Measurements from ENCODE around the gene ARHGAP4. TPM values are rescaled to one million over a fixed set of nuclear protein-coding genes. Genes with fewer than 3 reads are reported as not detected.

Gene ARHGAP4
- total and polyA plus RNA-seq, 2 of the 4 experiments (the other 2 are of a cell fraction), result 0.18 to 0.72 TPM

DNA sequence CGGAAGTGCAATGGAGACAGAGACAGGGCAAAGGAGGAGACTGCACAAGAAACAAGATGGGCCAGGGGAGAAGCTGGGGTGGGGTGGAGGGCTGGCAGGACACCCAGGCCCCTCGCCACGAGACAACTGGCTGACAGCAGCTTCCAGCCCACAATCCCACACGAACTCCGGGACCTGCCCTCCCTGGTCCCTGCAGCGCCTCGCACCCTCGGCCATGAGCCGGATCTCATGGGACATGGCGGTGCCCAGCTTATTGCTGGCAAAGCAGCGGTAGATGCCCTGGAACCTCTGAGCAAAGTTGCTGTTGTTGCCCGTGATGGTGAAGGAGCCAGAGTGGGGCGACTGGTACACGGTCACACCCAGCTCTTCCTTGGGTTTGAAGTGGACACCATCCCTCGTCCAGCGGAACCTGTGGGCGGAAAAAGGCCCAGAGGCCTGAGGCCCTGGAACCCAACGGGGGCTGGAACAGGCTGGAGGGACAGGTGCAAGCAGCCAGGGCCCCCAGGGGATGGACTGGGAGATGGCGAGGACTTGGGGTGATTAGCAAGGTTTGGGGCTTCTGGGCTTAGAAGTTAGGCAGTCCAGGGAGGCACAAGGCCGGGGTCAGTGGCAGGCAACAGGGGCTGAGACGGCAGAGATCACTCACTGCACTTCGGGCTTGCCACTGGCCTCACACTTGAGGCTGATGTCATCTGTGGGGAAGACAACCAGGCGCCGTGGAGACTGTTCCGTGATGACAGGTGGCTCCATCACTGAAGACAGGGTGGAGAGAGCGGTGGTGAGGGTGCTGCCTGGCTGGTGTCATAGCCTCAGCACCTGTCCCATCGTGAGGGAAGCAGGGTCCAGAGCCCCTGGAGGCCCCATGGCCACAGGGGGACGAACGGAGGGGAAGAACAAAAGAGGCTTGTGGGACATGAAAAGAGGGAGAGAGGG lies 53.9 kb downstream of the ARHGAP4 start (continued):
- TF ChIP-seq BHLHE40 (IDR thresholded peaks at IDR 0.05; ENCODE audit: low read depth, low read length), result no peak

DNA sequence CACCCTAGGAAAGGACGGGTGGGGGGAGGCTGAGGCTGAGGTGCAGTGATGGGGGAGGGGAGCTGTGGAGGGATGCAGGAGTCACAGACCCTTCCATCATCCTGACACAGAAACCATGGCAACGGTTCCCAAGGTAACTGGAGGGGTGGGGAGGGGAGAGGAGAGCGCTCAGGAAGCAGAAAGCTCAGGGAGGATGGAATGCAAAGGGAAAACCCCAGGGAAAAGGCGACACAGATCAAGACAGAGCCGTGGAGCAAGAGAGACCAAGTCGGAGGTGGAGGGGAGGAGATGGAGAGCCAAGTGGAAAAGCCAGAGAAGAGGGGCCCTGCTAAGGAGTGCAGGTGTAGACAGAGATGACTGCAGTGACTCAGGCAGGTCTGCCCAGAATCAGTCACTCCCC lies 54.6 kb downstream of the ARHGAP4 start:
- peaks cover 16% of the 10 kb centered on the region for H3K27me3 ChIP-seq (ENCODE audit: control insufficient read depth, insufficient read depth, low read length)
- POLR2A ChIA-PET (ENCODE audit: unreplicated experiment), result no interaction called here
- no peaks in the 10 kb centered on the region for H3K36me3 ChIP-seq (ENCODE audit: control insufficient read depth, insufficient read depth, low read length)
- peaks cover 3% of the 10 kb centered on the region for H3K9me3 ChIP-seq (ENCODE audit: control insufficient read depth, insufficient read depth, low read length)
- no peak overlapping the region for H2AK9ac ChIP-seq (replicated peaks; ENCODE audit: low read depth, low read length, poor library complexity)
- H3K4me1 ChIP-seq (ENCODE audit: control insufficient read depth, insufficient read depth, low read length), result no peaks in the 10 kb centered on the region
- H2AK5ac ChIP-seq (ENCODE audit: low read depth, low read length), result no peak overlapping the region
- TF ChIP-seq RFX5 (IDR thresholded peaks at IDR 0.05; ENCODE audit: low read depth, low read length), result no peak
- TF ChIP-seq, protein P1, sequence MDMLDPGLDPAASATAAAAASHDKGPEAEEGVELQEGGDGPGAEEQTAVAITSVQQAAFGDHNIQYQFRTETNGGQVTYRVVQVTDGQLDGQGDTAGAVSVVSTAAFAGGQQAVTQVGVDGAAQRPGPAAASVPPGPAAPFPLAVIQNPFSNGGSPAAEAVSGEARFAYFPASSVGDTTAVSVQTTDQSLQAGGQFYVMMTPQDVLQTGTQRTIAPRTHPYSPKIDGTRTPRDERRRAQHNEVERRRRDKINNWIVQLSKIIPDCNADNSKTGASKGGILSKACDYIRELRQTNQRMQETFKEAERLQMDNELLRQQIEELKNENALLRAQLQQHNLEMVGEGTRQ (IDR thresholded peaks at IDR 0.05; ENCODE audit: low read depth, low read length), result no peak
- no peak for TF ChIP-seq MAZ (IDR thresholded peaks at IDR 0.05; ENCODE audit: borderline replicate concordance, low read depth, low read length)
- TF ChIP-seq CHD1 (IDR thresholded peaks at IDR 0.05; ENCODE audit: low read depth, low read length), result no peak
- no peak for TF ChIP-seq CEBPB (IDR thresholded peaks at IDR 0.05; ENCODE audit: low read depth, low read length)
- TF ChIP-seq, protein P2, sequence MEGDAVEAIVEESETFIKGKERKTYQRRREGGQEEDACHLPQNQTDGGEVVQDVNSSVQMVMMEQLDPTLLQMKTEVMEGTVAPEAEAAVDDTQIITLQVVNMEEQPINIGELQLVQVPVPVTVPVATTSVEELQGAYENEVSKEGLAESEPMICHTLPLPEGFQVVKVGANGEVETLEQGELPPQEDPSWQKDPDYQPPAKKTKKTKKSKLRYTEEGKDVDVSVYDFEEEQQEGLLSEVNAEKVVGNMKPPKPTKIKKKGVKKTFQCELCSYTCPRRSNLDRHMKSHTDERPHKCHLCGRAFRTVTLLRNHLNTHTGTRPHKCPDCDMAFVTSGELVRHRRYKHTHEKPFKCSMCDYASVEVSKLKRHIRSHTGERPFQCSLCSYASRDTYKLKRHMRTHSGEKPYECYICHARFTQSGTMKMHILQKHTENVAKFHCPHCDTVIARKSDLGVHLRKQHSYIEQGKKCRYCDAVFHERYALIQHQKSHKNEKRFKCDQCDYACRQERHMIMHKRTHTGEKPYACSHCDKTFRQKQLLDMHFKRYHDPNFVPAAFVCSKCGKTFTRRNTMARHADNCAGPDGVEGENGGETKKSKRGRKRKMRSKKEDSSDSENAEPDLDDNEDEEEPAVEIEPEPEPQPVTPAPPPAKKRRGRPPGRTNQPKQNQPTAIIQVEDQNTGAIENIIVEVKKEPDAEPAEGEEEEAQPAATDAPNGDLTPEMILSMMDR (conservative IDR thresholded peaks at IDR 0.05; ENCODE audit: low read depth, low read length), result no peak
- TF ChIP-seq, protein P3, sequence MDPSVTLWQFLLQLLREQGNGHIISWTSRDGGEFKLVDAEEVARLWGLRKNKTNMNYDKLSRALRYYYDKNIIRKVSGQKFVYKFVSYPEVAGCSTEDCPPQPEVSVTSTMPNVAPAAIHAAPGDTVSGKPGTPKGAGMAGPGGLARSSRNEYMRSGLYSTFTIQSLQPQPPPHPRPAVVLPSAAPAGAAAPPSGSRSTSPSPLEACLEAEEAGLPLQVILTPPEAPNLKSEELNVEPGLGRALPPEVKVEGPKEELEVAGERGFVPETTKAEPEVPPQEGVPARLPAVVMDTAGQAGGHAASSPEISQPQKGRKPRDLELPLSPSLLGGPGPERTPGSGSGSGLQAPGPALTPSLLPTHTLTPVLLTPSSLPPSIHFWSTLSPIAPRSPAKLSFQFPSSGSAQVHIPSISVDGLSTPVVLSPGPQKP (IDR thresholded peaks at IDR 0.05; ENCODE audit: borderline replicate concordance, low read depth, low read length), result no peak
- intact Hi-C loops (cut with micrococcal nuclease) (no loop called here), dilution Hi-C loops (cut with HindIII; ENCODE audit: low sequenced_read_pairs, unreplicated experiment) (no loop called here), in situ Hi-C loops (cut with MboI; ENCODE audit: low sequenced_read_pairs) (no loop called here)
- no peak overlapping the region for H3K18ac ChIP-seq (ENCODE audit: low read depth, low read length)
- no peak overlapping the region for H2AFZ ChIP-seq (replicated peaks; ENCODE audit: low read length, poor library complexity)
- H3K9ac ChIP-seq (ENCODE audit: low read depth, low read length), result no peak overlapping the region
- no TSS peak for BruUV-seq (replicated peaks)
- H3K56ac ChIP-seq (ENCODE audit: extremely low read depth, insufficient read depth, low read length), result no peak overlapping the region
- no peak overlapping the region for H2BK5ac ChIP-seq (ENCODE audit: low read depth, low read length, poor library complexity, severe bottlenecking)
- no peaks in the 10 kb centered on the region; the same call in 1 of the 2 replicates for H4K20me1 ChIP-seq (ENCODE audit: insufficient read depth, low read length)
- H3K4me3 ChIP-seq (ENCODE audit: insufficient read depth, low read depth, low read length), result no peak overlapping the region
- H3K14ac ChIP-seq (replicated peaks; ENCODE audit: low read depth, low read length), result no peak overlapping the region
- CTCF ChIA-PET, result no interaction called here
- DNase-seq, result no peak
- H3K27ac ChIP-seq (ENCODE audit: insufficient read depth, low read length), result no peak overlapping the region
- H3K4ac ChIP-seq (ENCODE audit: low read depth, low read length), result no peak overlapping the region
- no peak overlapping the region for H2BK120ac ChIP-seq (ENCODE audit: low read depth, low read length)
- no peaks in the 10 kb centered on the region for H3K9me1 ChIP-seq (ENCODE audit: insufficient read depth, low read length)
- no peak overlapping the region for H4K5ac ChIP-seq (ENCODE audit: low read depth, low read length)
- H3K23ac ChIP-seq (ENCODE audit: low read depth, low read length), result no peak overlapping the region
- no peak overlapping the region for H2BK20ac ChIP-seq (ENCODE audit: low read depth, low read length)
- H4K91ac ChIP-seq (ENCODE audit: insufficient read depth, low read depth, low read length), result no peak overlapping the region
- ATAC-seq (ENCODE audit: low read depth), result no peak
- H3K4me2 ChIP-seq (ENCODE audit: low read depth, low read length), result no peak overlapping the region
- no peak overlapping the region for H4K8ac ChIP-seq (ENCODE audit: low read depth in 2 of 2, low read length in 2 of 2)
- H3K79me1 ChIP-seq (ENCODE audit: low read depth in 1 of 2, low read length in 2 of 2), result no peaks in the 10 kb centered on the region
- no peak overlapping the region for H2BK15ac ChIP-seq (ENCODE audit: low read depth, low read length)
- no CpG with 5 or more reads among the region's 6 CpGs for WGBS, 2 experiments (ENCODE audit: extremely low coverage in 2 of 2, insufficient read length in 1 of 2)

Measured in IMR-90 (cell line).